ENCODE measurements around the gene VPS8. TPM values are rescaled to one million over a fixed set of nuclear protein-coding genes. Genes with fewer than 3 reads are reported as not detected.
A peak's percentile ranks its signal among the peaks of the same experiment; 100 is the strongest.

Gene VPS8
- total RNA-seq, 1 experiment from 2014 or later, result 39.7 TPM

DNA sequence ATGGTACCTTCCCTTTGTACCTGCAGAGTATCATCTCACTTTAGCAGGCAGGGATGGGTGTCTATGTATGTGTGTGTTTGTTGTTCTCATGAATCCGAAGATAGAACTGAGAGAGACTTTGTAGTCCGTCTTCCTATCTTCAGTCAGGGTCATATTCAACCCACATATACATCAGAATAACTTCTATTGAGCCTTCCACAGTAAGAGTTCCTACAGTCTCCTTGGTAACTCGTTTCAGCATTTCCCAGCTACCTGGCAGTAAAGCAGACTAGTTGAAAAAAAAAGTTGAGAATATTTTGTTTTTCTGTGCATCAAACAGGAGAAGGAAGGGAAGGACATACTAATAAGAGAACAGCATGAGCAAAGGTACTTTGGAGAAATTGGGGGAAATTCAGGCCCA is 106.8 kb downstream of the VPS8 start:
- H3K18ac ChIP-seq (ENCODE audit: insufficient read length, low read depth, low read length), result no peak overlapping the region
- H3K4ac ChIP-seq (ENCODE audit: low read depth, low read length), result no peak overlapping the region
- H4K91ac ChIP-seq (ENCODE audit: insufficient read length, low read depth, low read length), result no peak overlapping the region
- H3K27me3 Mint-ChIP-seq (ENCODE audit: low read depth), result no peaks in the 10 kb centered on the region
- H2AK5ac ChIP-seq (ENCODE audit: insufficient read length, low read length), result no peak overlapping the region
- H3T11ph ChIP-seq (ENCODE audit: low read length), result no peak overlapping the region
- H3K79me2 ChIP-seq (ENCODE audit: insufficient read depth, low read length), result no peaks in the 10 kb centered on the region
- H3K27ac Mint-ChIP-seq, result peak overlapping the region; percentile 3 to 73 (median 65); a peak in 4 of 7 replicates
- no peaks in the 10 kb centered on the region for H3K9me3 Mint-ChIP-seq
- peaks cover 24 to 31% of the 10 kb centered on the region in 2 experiments for H3K4me1 Mint-ChIP-seq
- H4K8ac ChIP-seq (replicated peaks; ENCODE audit: insufficient read length, low read depth, low read length), result no peak overlapping the region
- no peak overlapping the region for H3K9ac ChIP-seq (ENCODE audit: extremely low read depth, insufficient read length, low read length)
- WGBS (ENCODE audit: extremely low coverage, insufficient read length, low lambda C conversion rate), result no CpG with 5 or more reads among the region's 3 CpGs
- H2BK120ac ChIP-seq (ENCODE audit: low read depth, low read length, poor library complexity, severe bottlenecking), result no peak overlapping the region
- no peak overlapping the region for H3K27ac ChIP-seq (ENCODE audit: insufficient read length, low read depth, low read length)
- no peaks in the 10 kb centered on the region for H3K23me2 ChIP-seq (ENCODE audit: insufficient read length, low read depth, low read length, poor library complexity, severe bottlenecking)
- no peak overlapping the region for H3K56ac ChIP-seq (ENCODE audit: insufficient read length, low read depth, low read length)
- peak overlapping the region; percentile 40 for H3K4me2 ChIP-seq (ENCODE audit: insufficient read depth, insufficient read length, low read length)
- H3K36me3 Mint-ChIP-seq (ENCODE audit: insufficient read depth in 1 of 3, low read depth in 3 of 3), result peaks cover 8 to 23% (median 17%) of the 10 kb centered on the region in 3 experiments; a peak in 6 of 7 replicates
- H4K20me1 ChIP-seq (ENCODE audit: control insufficient read depth, insufficient read depth, insufficient read length), result no peaks in the 10 kb centered on the region
- no peaks in the 10 kb centered on the region for H3K9me3 ChIP-seq (ENCODE audit: control insufficient read depth, low read depth, low read length)
- H3K14ac ChIP-seq (ENCODE audit: insufficient read depth, low read length), result no peak overlapping the region
- DNase-seq, result no peak
- H2BK5ac ChIP-seq (ENCODE audit: insufficient read length, low read length), result no peak overlapping the region
- no peak overlapping the region for H3K23ac ChIP-seq (ENCODE audit: insufficient read length, low read depth, low read length)
- no peak overlapping the region for H2BK20ac ChIP-seq (ENCODE audit: low read depth, low read length, poor library complexity, severe bottlenecking)
- H3K27me3 ChIP-seq (ENCODE audit: insufficient read depth, low read length), result no peaks in the 10 kb centered on the region
- TF ChIP-seq, protein P1, sequence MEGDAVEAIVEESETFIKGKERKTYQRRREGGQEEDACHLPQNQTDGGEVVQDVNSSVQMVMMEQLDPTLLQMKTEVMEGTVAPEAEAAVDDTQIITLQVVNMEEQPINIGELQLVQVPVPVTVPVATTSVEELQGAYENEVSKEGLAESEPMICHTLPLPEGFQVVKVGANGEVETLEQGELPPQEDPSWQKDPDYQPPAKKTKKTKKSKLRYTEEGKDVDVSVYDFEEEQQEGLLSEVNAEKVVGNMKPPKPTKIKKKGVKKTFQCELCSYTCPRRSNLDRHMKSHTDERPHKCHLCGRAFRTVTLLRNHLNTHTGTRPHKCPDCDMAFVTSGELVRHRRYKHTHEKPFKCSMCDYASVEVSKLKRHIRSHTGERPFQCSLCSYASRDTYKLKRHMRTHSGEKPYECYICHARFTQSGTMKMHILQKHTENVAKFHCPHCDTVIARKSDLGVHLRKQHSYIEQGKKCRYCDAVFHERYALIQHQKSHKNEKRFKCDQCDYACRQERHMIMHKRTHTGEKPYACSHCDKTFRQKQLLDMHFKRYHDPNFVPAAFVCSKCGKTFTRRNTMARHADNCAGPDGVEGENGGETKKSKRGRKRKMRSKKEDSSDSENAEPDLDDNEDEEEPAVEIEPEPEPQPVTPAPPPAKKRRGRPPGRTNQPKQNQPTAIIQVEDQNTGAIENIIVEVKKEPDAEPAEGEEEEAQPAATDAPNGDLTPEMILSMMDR (conservative IDR thresholded peaks at IDR 0.05), result no peak
- H2AFZ ChIP-seq (ENCODE audit: low read length), result no peak overlapping the region
- H2BK12ac ChIP-seq (ENCODE audit: insufficient read length, low read depth, low read length), result no peak overlapping the region
- no peak overlapping the region for H2BK15ac ChIP-seq (ENCODE audit: low read depth, low read length)
- no peak overlapping the region for H3K4me3 Mint-ChIP-seq
- H3K79me1 ChIP-seq (ENCODE audit: insufficient read depth, low read depth, low read length, poor library complexity, severe bottlenecking), result no peaks in the 10 kb centered on the region
- no peak overlapping the region for H4K5ac ChIP-seq (ENCODE audit: insufficient read length, low read depth, low read length)
- peaks cover 1% of the 10 kb centered on the region; the same call in 1 of the 2 replicates for H3K4me1 ChIP-seq (ENCODE audit: insufficient read depth, low read length)
